Natural killer cell treated with Interleukin-12 subunit alpha and Interleukin-12 subunit beta and Interleukin-15 and Interleukin-18, amount 100 ng/mL, for 72 hours (primary cell): ENCODE results near the gene ZNF12. TPM values are rescaled to one million over a fixed set of nuclear protein-coding genes. Genes with fewer than 3 reads are reported as not detected.

Experiments
- total RNA-seq, 2 donors: library from RNA; stranded (reverse); gene quantifications; one replicate each; pipeline ENCODE4 v1.2.3, GENCODE V29; 2022

ZNF12 gene
- total RNA-seq, 2 donors from 2014 or later, result 23.9 to 26.2 TPM

Other genes with a start within 250 kb of the ZNF12 start
- 100 to 1,000 TPM; 123 to 147 TPM for gene KDELR2, start 222.8 kb downstream of the ZNF12 start, total RNA-seq
- gene GRID2IP, start 155.5 kb downstream of the ZNF12 start, total RNA-seq, result under 1 TPM in 1 of 2 donors, not detected in 1; 0.29 TPM
- gene ZDHHC4, start 129.5 kb downstream of the ZNF12 start, total RNA-seq, result 10 to 100 TPM; 20.6 to 33.5 TPM
- 10 to 100 TPM; 42.5 to 58.6 TPM for gene INTS15, start 116.9 kb downstream of the ZNF12 start, total RNA-seq
- gene ZNF853, start 91.3 kb downstream of the ZNF12 start, total RNA-seq, result 1 to 10 TPM in 1 of 2 donors, under 1 TPM in 1; 0.56 to 1.0 TPM
- gene ZNF316, start 69.6 kb downstream of the ZNF12 start, total RNA-seq, result 10 to 100 TPM; 28.3 to 39.8 TPM
- under 1 TPM; 0.45 to 0.53 TPM for gene RSPH10B2, start 47.2 kb upstream of the ZNF12 start, total RNA-seq
- 100 to 1,000 TPM in 1 of 2 donors, 10 to 100 TPM in 1; 66.8 to 108 TPM for gene CCZ1B, start 119.3 kb upstream of the ZNF12 start, total RNA-seq